HG03342 (cell line): ENCODE measurements around the gene ZNF277.
"Not testable (repeated sequence)": the region's sequence is repeated elsewhere in the genome, so short reads cannot be mapped to it uniquely, and the experiment has no call there.

Source experiments
- ATAC-seq: cut with Tn5 transposase; IDR thresholded peaks from one replicate; pipeline ENCODE4 v1.9.1; 2021; ENCODE audit warnings: mild to moderate bottlenecking, moderate library complexity; ENCODE audit not compliant: unreplicated experiment

Gene ZNF277

GRCh38 chr7:112383671-112384417, 177.3 kb downstream of the ZNF277 start:
- ATAC-seq: no peak

GRCh38 chr7:112385516-112385915, 179.0 kb downstream of the ZNF277 start:
- no peak for ATAC-seq

DNA sequence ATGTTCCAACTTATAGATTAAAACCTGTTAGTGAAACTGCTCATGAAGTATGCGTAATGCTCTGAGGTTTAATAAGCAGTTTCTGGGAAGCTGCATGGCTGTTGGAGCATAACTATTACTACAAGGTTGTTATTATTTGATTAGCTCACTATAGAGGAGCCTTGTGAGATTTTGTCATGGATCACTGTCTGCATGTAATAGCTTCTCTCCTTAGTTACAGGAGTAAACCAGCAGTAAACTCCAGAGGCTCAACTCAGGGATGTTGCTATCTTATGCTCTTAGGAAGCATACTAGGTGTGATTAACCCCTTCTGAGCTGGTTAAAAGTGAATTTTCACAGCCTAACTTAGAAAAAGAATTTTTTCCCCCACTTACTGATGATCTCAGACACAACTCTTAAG, 180.1 kb downstream of the ZNF277 start:
- ATAC-seq: no peak

GRCh38 chr7:112390167-112390566, 183.7 kb downstream of the ZNF277 start:
- no peak for ATAC-seq

- ATAC-seq: not testable (repeated sequence)
Measured at GRCh38 chr7:112391079-112391821, 184.8 kb downstream of the ZNF277 start.

- peak; percentile 64 for ATAC-seq
Measured at GRCh38 chr7:112391841-112392286, 185.4 kb downstream of the ZNF277 start.
